NCI-H2196 (cell line): ENCODE data around the gene MYO5B.
"Not testable (repeated sequence)": the region's sequence is repeated elsewhere in the genome, so short reads cannot be mapped to it uniquely, and the experiment has no call there.

Experiments
- DNase-seq: peaks from one replicate; lab custom pipeline; 2025; ENCODE audit not compliant: unreplicated experiment; lab: John Stamatoyannopoulos, UW

Gene MYO5B

GRCh38 chr18:50194631-50195532 is at the start of gene MYO5B:
Gene MYO5B (minus strand): TSS chr18:50195147. CDS start chr18:50194793, 354 bp downstream.
- DNase-seq: peak; percentile 89

- DNase-seq: not testable (repeated sequence)
Measured at GRCh38 chr18:50241768-50242167, 46.8 kb upstream of the MYO5B start.

DNA sequence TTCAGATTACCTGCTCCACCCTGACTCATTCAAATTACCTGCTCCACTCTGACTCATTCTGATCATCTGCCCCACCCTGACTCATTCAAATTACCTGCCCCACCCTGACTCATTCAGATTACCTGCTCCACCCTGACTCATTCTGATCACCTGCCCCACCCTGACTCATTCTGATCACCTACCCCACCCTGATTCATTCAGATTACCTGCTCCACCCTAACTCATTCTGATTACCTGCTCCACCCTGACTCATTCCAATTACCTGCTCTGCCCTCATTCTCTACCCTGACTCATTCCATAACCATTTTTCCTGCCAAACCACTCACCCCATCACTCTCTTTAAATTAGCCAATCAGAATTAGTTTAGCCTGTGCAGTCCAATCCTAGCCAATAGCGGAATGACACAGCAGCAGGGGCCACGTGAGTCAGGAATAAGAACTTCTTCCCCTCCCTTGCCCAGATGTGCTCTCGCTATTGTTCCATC is 45.2 kb upstream of the MYO5B start:
- no peak for DNase-seq

- DNase-seq: no peak
Measured at GRCh38 chr18:50232419-50232818, 37.5 kb upstream of the MYO5B start.

- DNase-seq: no peak
Measured at GRCh38 chr18:50231621-50232020, 36.7 kb upstream of the MYO5B start.

DNA sequence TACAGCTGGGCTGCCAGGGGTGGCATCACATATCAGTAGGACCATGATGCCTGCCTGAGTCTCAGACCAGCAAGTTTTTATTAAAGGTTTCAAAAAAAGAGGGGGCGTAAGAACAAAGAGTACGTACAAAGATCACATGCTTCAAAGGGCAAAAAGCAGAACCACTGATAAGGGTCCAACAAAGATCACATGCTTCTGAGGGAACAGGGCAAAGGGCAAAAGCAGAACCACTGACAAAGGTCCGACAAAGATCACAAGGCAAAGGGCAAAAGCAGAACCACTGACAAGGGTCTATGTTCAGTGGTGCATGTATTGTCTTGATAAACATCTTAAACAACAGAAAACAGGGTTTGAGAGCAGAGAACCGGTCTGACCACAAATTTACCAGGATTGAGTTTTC is 25.3 kb upstream of the MYO5B start:
- not testable (repeated sequence) for DNase-seq

- peak; percentile 24 for DNase-seq
Measured at GRCh38 chr18:50218432-50219197, 23.7 kb upstream of the MYO5B start.

GRCh38 chr18:50209311-50209710 is 14.4 kb upstream of the MYO5B start:
- no peak for DNase-seq

DNA sequence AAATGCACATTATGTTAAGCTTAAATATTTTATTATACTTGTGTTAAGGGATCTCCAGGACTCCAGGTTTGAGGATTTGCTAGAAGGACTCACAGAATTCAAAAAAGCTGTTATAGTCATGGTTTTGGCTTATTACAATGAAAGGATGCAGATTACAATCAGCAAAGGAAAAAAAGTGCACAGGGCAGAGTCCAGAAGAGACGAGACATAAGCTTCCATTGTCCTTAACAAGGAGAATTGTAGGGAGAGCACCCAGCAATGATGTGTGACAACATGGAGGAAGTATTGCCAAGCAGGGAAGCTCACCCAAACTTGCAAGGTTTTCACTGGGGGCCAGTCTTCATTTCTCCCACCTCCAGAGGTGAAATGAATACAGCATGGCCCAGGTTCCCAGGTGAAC is 12.8 kb upstream of the MYO5B start:
- DNase-seq: no peak

DNA sequence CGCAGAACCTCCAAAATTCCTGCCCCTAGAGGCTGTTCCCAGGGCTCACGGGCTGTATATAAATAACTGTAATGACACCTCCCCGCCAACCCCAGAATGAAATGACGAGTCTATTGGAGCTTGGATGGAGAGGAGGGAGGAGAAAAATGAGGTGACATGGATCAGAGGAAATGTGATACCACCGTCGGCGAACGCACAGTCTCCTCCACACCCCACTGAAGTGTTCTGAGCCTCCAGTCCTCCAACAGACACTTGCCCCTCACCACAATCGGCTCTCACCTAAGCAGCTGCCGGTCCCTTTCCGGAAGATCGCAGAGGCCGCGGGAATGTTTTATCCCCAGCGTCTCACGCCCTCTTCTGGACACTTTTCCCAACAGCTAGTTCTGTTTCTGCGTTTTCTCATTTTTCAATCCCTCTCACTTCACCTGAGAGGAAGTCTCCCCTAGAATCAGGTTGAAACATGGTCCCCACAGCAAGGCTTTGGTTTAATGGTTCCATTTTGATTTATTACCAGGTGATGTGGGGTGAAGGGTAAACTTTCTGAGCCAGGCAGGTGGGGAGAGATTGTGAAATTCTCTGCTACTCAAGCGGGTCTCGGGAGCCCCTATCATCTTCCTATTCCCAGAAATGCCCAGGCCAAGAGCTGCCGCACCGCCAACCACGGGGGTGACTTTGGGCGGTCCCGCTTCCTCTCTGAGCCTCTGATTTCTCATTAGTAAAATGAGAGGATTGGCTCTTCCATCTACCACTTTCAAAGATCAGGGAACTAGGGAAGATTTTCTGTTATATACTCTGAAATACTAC is 9.1 kb upstream of the MYO5B start:
- DNase-seq: peak; percentile 87

GRCh38 chr18:50201476-50202018 is 6.6 kb upstream of the MYO5B start:
- no peak for DNase-seq

- DNase-seq: no peak
Measured at GRCh38 chr18:50199921-50200320, 5.0 kb upstream of the MYO5B start.

DNA sequence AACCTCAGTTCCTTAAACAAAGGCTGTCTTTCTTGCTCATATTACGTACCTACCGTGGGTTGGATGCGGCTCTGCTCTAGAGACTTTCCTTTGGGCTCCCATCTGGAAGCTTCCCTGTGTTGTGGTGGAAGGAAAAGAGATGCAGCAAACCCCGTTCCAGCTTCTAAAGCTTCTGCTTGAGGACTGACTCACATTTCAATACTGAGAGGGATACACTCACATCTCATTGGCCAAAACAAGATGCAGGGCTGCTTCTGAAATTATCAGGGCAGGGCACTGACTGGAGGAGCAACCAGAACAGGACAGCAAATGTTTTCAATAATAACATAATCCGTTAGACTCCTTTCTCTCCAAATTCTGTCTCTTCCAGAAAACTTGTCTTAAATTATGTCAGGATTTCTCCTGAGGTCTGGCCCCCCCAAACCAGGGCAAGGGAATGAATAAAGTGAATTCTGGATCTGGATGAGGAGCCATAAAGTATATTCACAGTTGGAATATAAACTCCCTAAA is 4.5 kb upstream of the MYO5B start:
- no peak for DNase-seq

DNA sequence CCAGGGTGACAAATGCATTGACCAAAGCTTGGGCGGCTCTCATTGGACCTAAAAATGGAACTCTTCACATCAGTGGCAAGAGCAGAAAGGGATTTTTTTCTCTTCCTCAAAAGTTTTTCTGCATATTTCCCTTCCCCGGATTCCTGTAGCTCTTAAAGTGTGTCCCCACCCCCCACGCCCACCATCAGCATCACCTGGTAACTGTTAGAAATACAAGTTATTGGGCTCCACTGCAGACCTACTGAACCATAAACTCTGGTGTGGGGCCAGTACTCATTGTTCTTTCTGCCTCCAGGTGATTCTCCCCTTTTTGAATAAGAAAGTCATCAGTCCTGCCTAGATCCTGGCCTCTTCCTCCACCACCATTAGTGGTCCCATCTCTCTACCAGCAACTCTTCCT is 1.3 kb upstream of the MYO5B start:
- DNase-seq: no peak

GRCh38 chr18:50195689-50196088 is 742 bp upstream of the MYO5B start:
- no peak for DNase-seq

GRCh38 chr18:50193796-50194630 is 934 bp downstream of the MYO5B start:
- no peak for DNase-seq

DNA sequence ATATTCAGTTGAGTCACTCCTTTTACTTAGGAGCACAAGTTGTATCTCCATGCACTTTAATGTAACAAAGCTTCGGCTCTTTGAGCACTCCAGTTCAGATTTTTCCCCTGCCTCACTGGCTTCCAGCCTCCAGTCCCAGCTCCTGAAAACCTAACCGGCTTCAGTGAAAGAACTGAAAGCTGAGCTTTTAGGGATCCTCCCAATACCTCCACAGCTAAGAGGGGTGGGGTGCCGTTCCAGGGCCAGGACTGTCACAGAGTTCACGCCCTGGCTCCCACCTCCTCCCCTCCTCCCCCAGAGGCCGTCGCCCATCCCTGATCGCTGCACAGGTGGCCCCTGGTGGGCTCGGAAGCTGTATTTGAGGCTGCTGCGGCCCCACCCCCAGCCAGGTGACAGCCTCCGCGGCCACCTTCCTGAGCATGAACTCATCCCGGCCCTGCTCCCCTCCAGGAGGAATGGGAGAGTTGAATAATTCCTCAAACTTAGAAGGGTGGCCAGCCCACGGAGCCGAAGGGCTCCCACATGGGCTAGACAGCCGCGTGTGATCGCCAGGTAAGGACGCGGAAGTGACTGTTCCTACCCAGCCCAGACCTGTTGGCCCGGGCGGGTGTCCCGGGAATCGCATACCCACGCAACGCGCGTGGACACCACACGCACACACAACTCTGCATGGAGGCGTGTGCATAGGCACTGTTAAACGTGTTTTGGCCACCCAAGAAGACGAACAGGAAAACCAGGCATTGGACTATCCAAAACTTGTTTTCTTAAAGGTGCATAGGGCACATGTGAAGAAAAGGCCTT is 1.8 kb downstream of the MYO5B start:
- no peak for DNase-seq

DNA sequence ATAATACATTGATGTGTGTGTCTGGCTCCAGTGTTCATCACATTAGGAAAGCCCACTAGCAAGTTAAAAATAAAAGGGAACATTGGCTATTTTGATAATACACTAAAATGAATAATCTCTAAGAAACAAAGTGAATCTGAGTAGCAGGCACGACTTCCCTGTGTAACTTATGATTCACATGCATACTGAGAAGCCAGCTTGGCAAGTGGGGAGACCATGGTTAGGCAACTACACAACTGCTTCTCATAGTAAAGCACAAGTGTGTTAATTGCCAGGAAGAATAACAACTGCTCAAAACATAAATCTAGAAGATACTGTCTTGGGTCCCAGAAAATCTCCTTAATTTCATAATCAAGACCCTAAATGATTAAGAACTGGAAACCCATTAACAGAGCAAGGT is 4.0 kb downstream of the MYO5B start:
- no peak for DNase-seq

GRCh38 chr18:50190236-50190635 is 4.7 kb downstream of the MYO5B start:
- no peak for DNase-seq
